MM.1S (cell line): Measurements from ENCODE around the gene PCIF1.

Experiments used
- DNase-seq: peaks from one replicate; pipeline ENCODE4 v3.0.0-alpha.2; 2015
- H2AFZ ChIP-seq: fragments of 300-600 bp; sonication (generic); 2 replicates; pipeline ENCODE4 v1.6.0; 2016; ENCODE audit warnings: antibody characterized with exemption, low read length
- H3F3A ChIP-seq: fragments of 300-600 bp; sonication (generic); 2 replicates; pipeline ENCODE4 v1.6.1; 2016; ENCODE audit warnings: mild to moderate bottlenecking, antibody characterized with exemption, low read length, moderate library complexity, mixed read lengths; ENCODE audit not compliant: insufficient read depth
- H3K27ac ChIP-seq: fragments of 300-600 bp; sonication (generic); 2 replicates; pipeline ENCODE4 v1.5.1; 2016; ENCODE audit warnings: mild to moderate bottlenecking, low read length
- H3K27me3 ChIP-seq: fragments of 300-600 bp; sonication (generic); replicated peaks from 2 replicates; pipeline ENCODE4 v1.6.0; 2016; ENCODE audit warnings: low read length; ENCODE audit not compliant: insufficient read depth
- H3K36me3 ChIP-seq: fragments of 300-600 bp; sonication (generic); replicated peaks from 2 replicates; pipeline ENCODE4 v1.6.1; 2016; ENCODE audit warnings: mild to moderate bottlenecking, low read length, mixed read lengths; ENCODE audit not compliant: insufficient read depth
- H3K4me1 ChIP-seq: fragments of 300-600 bp; sonication (generic); 2 replicates; pipeline ENCODE4 v1.6.1; 2016; ENCODE audit warnings: low read length, mixed read lengths
- H3K4me2 ChIP-seq: fragments of 300-600 bp; sonication (generic); 2 replicates; pipeline ENCODE4 v1.6.0; 2016; ENCODE audit warnings: low read depth, low read length
- H3K4me3 ChIP-seq: fragments of 300-600 bp; sonication (generic); 2 replicates; pipeline ENCODE4 v1.5.1; 2016; ENCODE audit warnings: low read length, mixed read lengths
- H3K79me2 ChIP-seq: fragments of 300-600 bp; sonication (generic); 2 replicates; pipeline ENCODE4 v1.6.1; 2016; ENCODE audit warnings: mixed run types, low read length, mixed read lengths
- H3K9ac ChIP-seq: fragments of 300-600 bp; sonication (generic); 2 replicates; pipeline ENCODE4 v1.6.1; 2016; ENCODE audit warnings: low read length, mixed read lengths
- H3K9me2 ChIP-seq: fragments of 300-600 bp; sonication (generic); replicated peaks from 2 replicates; pipeline ENCODE4 v1.6.1; 2016; ENCODE audit warnings: mild to moderate bottlenecking, low read length, mixed read lengths; ENCODE audit not compliant: insufficient read depth
- H3K9me3 ChIP-seq: fragments of 300-600 bp; sonication (generic); replicated peaks from 2 replicates; pipeline ENCODE4 v1.6.1; 2016; ENCODE audit warnings: mild to moderate bottlenecking, low read length, mixed read lengths; ENCODE audit not compliant: insufficient read depth
- H4K20me1 ChIP-seq: fragments of 300-600 bp; sonication (generic); 2 replicates; pipeline ENCODE4 v1.6.1; 2016; ENCODE audit warnings: mild to moderate bottlenecking, low read length, moderate library complexity, mixed read lengths; ENCODE audit not compliant: insufficient read depth
- CTCF ChIP-seq: fragments of 300-600 bp; sonication (generic); IDR thresholded peaks from 2 replicates; pipeline ENCODE4 v1.5.1; 2016; ENCODE audit warnings: antibody characterized with exemption, low read length, mixed read lengths
- EZH2 ChIP-seq: fragments of 300-600 bp; sonication (generic); optimal IDR thresholded peaks from 2 replicates; pipeline ENCODE3; 2017; ENCODE audit warnings: low read depth, mild to moderate bottlenecking, antibody characterized with exemption, low read length, mixed read lengths
- EZH2phosphoT487 ChIP-seq: fragments of 300-600 bp; sonication (generic); IDR thresholded peaks from 2 replicates; pipeline ENCODE4 v1.6.1; 2018; ENCODE audit warnings: antibody characterized with exemption, low read length

The PCIF1 gene

GRCh38 chr20:45937765-45938164, 3.3 kb downstream of the PCIF1 start:
- H3K27me3 ChIP-seq: no peaks in the 10 kb centered on the region
- H3K79me2 ChIP-seq: peaks cover 36% of the 10 kb centered on the region
- H3K4me1 ChIP-seq: peaks cover 4% of the 10 kb centered on the region; the same call in 1 of the 2 replicates
- no peak for DNase-seq
- H3K36me3 ChIP-seq: peaks cover 2% of the 10 kb centered on the region; the same call in 1 of the 2 replicates
- TF ChIP-seq EZH2phosphoT487 (no peak), EZH2 (no peak), CTCF (no peak)
- H2AFZ ChIP-seq: no peak overlapping the region
- no peaks in the 10 kb centered on the region for H3K9me3 ChIP-seq
- no peak overlapping the region for H3K4me2 ChIP-seq
- H4K20me1 ChIP-seq: no peaks in the 10 kb centered on the region
- H3K9me2 ChIP-seq: no peaks in the 10 kb centered on the region
- no peak overlapping the region for H3K27ac ChIP-seq
- H3K4me3 ChIP-seq: no peak overlapping the region
- no peak overlapping the region for H3K9ac ChIP-seq
- H3F3A ChIP-seq: peaks cover 4% of the 10 kb centered on the region; the same call in 1 of the 2 replicates

GRCh38 chr20:45938727-45939438, 4.4 kb downstream of the PCIF1 start:
- DNase-seq: no peak
- Histone ChIP-seq H4K20me1 (no peaks in the 10 kb centered on the region), H3F3A (peaks cover 2% of the 10 kb centered on the region; the same call in 1 of the 2 replicates), H3K27ac (no peak overlapping the region), H2AFZ (no peak overlapping the region), H3K4me3 (no peak overlapping the region), H3K4me2 (no peak overlapping the region), H3K9ac (no peak overlapping the region), H3K36me3 (peaks cover 2% of the 10 kb centered on the region; the same call in 1 of the 2 replicates), H3K9me3 (no peaks in the 10 kb centered on the region), H3K9me2 (no peaks in the 10 kb centered on the region), H3K27me3 (no peaks in the 10 kb centered on the region), H3K4me1 (no peaks in the 10 kb centered on the region), H3K79me2 (peaks cover 30% of the 10 kb centered on the region)
- TF ChIP-seq EZH2phosphoT487 (no peak), EZH2 (no peak), CTCF (no peak)

- Histone ChIP-seq H3K27ac (no peak overlapping the region), H3K9ac (no peak overlapping the region), H3K79me2 (peaks cover 24% of the 10 kb centered on the region), H3K4me1 (no peaks in the 10 kb centered on the region), H2AFZ (no peak overlapping the region), H4K20me1 (no peaks in the 10 kb centered on the region), H3K27me3 (no peaks in the 10 kb centered on the region), H3K9me3 (no peaks in the 10 kb centered on the region), H3K4me2 (no peak overlapping the region), H3K9me2 (no peaks in the 10 kb centered on the region), H3K4me3 (no peak overlapping the region), H3F3A (no peaks in the 10 kb centered on the region), H3K36me3 (peaks cover 2% of the 10 kb centered on the region; the same call in 1 of the 2 replicates)
- TF ChIP-seq EZH2phosphoT487: no peak
- TF ChIP-seq CTCF: no peak
- TF ChIP-seq EZH2: no peak
- DNase-seq: no peak
These were observed 5.6 kb downstream of the PCIF1 start for GRCh38 chr20:45940053-45940452.
